Lower leg skin (tissue), 3 donors: ENCODE results near the gene ZBTB12.

Experiments
- CTCF ChIP-seq, 3 donors: fragments of 450-650 bp; IDR thresholded peaks; one replicate each; pipeline ENCODE4 v1.5.1; 2016; ENCODE audit warnings: antibody characterized with exemption in 3 of 3, mild to moderate bottlenecking in 3 of 3, moderate library complexity in 2 of 3
- POLR2A ChIP-seq, 2 donors: fragments of 450-650 bp; IDR thresholded peaks; one replicate each; pipeline ENCODE4 v1.6.1; 2016 to 2017; ENCODE audit warnings: antibody characterized with exemption in 2 of 2, mild to moderate bottlenecking in 1 of 2, moderate library complexity in 1 of 2

- no peak for TF ChIP-seq CTCF (IDR thresholded peaks at IDR 0.05)
- TF ChIP-seq POLR2A (IDR thresholded peaks at IDR 0.05), result no peak
Observed at GRCh38 chr6:31898383-31899011, 3.4 kb downstream of the ZBTB12 start.
